GDM1 (cell line): ENCODE data around the gene CDCA5.
A peak's percentile ranks its signal among the peaks of the same experiment; 100 is the strongest.

ENCODE experiments used
- DNase-seq: peaks from one replicate; lab custom pipeline; 2025; lab: John Stamatoyannopoulos, UW

CDCA5 gene

GRCh38 chr11:65083834-65084597 is at the start of gene CDCA5, which contains the start of gene ZFPL1:
TSS of gene CDCA5 (minus strand) at chr11:65084040. CDS start at chr11:65083978, 62 bp downstream.
TSS of gene ZFPL1 (plus strand) at chr11:65084222. CDS start at chr11:65084699, 477 bp downstream.
- peak; percentile 93 for DNase-seq

GRCh38 chr11:65132988-65133700 is 49.3 kb upstream of the CDCA5 start:
- DNase-seq, result no peak

GRCh38 chr11:65132238-65132987 is 48.6 kb upstream of the CDCA5 start:
- DNase-seq, result no peak

GRCh38 chr11:65131895-65132237 is 48.0 kb upstream of the CDCA5 start:
- DNase-seq, result no peak

- no peak for DNase-seq
Measured at GRCh38 chr11:65131417-65131776, 47.6 kb upstream of the CDCA5 start.

GRCh38 chr11:65130631-65131416 is 47.0 kb upstream of the CDCA5 start:
- DNase-seq, result no peak

- DNase-seq, result no peak
Measured at GRCh38 chr11:65129649-65130441, 46.0 kb upstream of the CDCA5 start.

GRCh38 chr11:65128182-65129145 is 44.6 kb upstream of the CDCA5 start:
- no peak for DNase-seq

- no peak for DNase-seq
Measured at GRCh38 chr11:65127473-65128181, 43.8 kb upstream of the CDCA5 start.

GRCh38 chr11:65126624-65127274 is 42.9 kb upstream of the CDCA5 start:
- no peak for DNase-seq

GRCh38 chr11:65125197-65126056 is 41.6 kb upstream of the CDCA5 start:
- DNase-seq, result no peak

- DNase-seq, result no peak
Measured at GRCh38 chr11:65124480-65125196, 40.8 kb upstream of the CDCA5 start.

- peak; percentile 99 for DNase-seq
Measured at GRCh38 chr11:65121865-65122696, 38.2 kb upstream of the CDCA5 start, which contains the start of the genes FAU and MRPL49. TSS of gene FAU (minus strand) at chr11:65122134. CDS start at chr11:65121813, 321 bp downstream. TSS of gene MRPL49 (plus strand) at chr11:65122321. CDS start at chr11:65122347, 26 bp downstream.

GRCh38 chr11:65121447-65121864 is 37.6 kb upstream of the CDCA5 start:
- DNase-seq, result no peak

- no peak for DNase-seq
Measured at GRCh38 chr11:65120831-65121230, 37.0 kb upstream of the CDCA5 start.

GRCh38 chr11:65119670-65119995 is 35.8 kb upstream of the CDCA5 start:
- DNase-seq, result no peak
